ENCODE measurements around the gene NRN1L.

DNA sequence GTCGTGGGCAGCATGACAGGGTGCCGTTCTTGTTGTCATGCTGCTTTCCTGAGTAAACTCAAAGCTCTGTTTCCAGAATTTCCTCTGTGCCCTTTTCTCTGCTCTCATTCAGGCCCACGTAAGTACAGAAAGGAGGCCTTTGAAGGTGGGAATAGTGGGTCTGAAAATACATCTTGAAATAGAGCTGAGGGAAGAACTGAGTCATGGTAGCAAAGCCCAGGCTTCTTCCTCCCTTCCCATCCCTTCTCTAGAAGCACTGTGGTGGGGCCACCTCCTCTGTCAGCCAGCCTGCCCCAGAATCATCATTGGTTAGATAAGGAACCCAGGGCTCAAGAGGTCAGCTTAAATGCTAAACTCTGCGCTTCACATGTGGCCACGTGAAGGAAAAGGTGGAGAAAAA lies 37.5 kb downstream of the NRN1L start:
- TF ChIP-seq, protein P1, sequence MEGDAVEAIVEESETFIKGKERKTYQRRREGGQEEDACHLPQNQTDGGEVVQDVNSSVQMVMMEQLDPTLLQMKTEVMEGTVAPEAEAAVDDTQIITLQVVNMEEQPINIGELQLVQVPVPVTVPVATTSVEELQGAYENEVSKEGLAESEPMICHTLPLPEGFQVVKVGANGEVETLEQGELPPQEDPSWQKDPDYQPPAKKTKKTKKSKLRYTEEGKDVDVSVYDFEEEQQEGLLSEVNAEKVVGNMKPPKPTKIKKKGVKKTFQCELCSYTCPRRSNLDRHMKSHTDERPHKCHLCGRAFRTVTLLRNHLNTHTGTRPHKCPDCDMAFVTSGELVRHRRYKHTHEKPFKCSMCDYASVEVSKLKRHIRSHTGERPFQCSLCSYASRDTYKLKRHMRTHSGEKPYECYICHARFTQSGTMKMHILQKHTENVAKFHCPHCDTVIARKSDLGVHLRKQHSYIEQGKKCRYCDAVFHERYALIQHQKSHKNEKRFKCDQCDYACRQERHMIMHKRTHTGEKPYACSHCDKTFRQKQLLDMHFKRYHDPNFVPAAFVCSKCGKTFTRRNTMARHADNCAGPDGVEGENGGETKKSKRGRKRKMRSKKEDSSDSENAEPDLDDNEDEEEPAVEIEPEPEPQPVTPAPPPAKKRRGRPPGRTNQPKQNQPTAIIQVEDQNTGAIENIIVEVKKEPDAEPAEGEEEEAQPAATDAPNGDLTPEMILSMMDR (IDR thresholded peaks at IDR 0.05) = no peak
- TF ChIP-seq POLR2A (IDR thresholded peaks at IDR 0.05) (no peak), POLR2AphosphoS5 (IDR thresholded peaks at IDR 0.05) (no peak)
